Bronchus fibroblast of lung (primary cell): ENCODE measurements around the gene IFNW1. TPM values are rescaled to one million over a fixed set of nuclear protein-coding genes. Genes with fewer than 3 reads are reported as not detected.

Source experiments
- total RNA-seq: library from RNA; depleted of rRNA; stranded (reverse); fragments of >200 nt; gene quantifications from 2 replicates; pipeline ENCODE4 v1.2.3, GENCODE V29; 2015

Gene IFNW1
- total RNA-seq, result not detected in 2 replicates

DNA sequence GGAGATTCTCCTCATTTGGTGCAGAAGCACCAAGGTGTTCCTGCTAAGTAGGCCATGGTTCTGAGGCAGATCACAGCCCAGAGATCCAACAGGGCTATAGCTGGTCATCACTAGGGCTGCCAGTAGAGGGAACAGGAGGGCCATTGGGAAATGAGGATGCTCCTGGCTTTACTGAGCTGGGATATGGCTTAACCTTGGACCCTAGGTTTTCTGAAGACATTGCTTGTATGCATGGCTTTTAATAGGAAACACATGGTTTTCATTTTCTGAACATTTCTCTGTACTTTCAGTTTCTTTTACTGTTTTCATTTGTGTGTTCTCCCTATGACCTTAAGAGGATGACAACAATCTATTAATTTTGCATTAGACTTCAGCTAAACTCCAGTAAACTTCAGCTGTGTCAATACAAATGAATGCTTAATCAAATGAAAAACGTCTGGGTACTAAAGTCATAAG is at the start of gene IFNW1:
Gene IFNW1 (minus strand): TSS at position 406 of the 456 bp plus-strand sequence. CDS start 262 bp downstream, at position 144.

DNA sequence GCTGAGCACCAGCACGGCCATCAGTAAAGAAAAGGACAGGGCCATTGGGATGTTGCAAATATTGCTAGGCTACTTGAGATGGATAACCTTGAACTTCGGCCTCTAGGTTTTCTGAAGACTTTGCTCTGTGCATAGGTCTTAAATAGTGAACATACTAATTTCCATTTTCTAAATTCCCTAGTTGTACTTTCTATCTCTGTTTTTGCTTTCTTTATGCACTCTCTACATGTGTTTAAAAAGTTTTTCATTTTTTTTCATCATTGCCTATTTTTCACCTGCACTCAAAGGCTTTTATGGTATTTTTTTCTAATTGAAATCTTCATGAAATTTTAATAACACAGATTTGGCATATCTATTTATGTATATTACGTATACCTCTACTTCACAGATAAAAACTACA is 45.9 kb upstream of the IFNW1 start, which contains the start of gene IFNA4:
Gene IFNA4 (minus strand): TSS at position 101 of the 400 bp plus-strand sequence. CDS start 56 bp downstream, at position 45.

DNA sequence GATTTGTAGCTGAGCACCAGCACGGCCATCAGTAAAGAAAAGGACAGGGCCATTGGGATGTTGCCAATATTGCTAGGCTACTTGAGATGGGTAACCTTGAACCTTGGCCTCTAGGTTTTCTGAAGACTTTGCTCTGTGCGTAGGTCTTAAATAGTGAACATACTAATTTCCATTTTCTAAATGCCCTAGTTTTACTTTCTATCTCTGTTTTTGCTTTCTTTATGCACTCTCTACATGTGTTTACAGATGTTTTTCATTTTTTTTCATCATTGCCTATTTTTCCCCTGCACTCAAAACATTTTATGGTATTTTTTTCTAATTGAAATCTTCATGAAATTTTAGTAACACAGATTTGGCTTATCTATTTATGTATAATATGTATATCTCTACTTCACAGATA is 24.9 kb upstream of the IFNW1 start, which contains the start of gene IFNA21:
Gene IFNA21 (minus strand): TSS at position 101 of the 400 bp plus-strand sequence. CDS start 48 bp downstream, at position 53.

Other genes with a start within 250 kb of the IFNW1 start
- gene HACD4, start 110.2 kb downstream of the IFNW1 start, total RNA-seq, result 4.4 and 4.5 TPM in 2 replicates
- not detected in 2 replicates for gene IFNB1, start 63.9 kb downstream of the IFNW1 start, total RNA-seq
- gene IFNA21, start 24.8 kb upstream of the IFNW1 start, total RNA-seq, result not detected in 2 replicates
- gene IFNA4, start 45.8 kb upstream of the IFNW1 start, total RNA-seq, result not detected in 2 replicates
- not detected in 2 replicates for gene IFNA7, start 60.4 kb upstream of the IFNW1 start, total RNA-seq
- gene IFNA10, start 65.3 kb upstream of the IFNW1 start, total RNA-seq, result not detected in 2 replicates
- gene IFNA16, start 75.5 kb upstream of the IFNW1 start, total RNA-seq, result not detected in 2 replicates
- not detected in 2 replicates for gene IFNA17, start 86.4 kb upstream of the IFNW1 start, total RNA-seq
- not detected in 2 replicates for gene IFNA14, start 98.2 kb upstream of the IFNW1 start, total RNA-seq
- not detected in 2 replicates for gene IFNA5, start 163.5 kb upstream of the IFNW1 start, total RNA-seq
- 23.2 and 23.7 TPM in 2 replicates for gene KLHL9, start 193.6 kb upstream of the IFNW1 start, total RNA-seq
- not detected in 2 replicates for gene IFNA6, start 209.1 kb upstream of the IFNW1 start, total RNA-seq
- gene IFNA13, start 226.2 kb upstream of the IFNW1 start, total RNA-seq, result not detected in 2 replicates
- gene IFNA2, start 243.6 kb upstream of the IFNW1 start, total RNA-seq, result not detected in 2 replicates